ENCODE measurements around the gene GABPB1. TPM values are rescaled to one million over a fixed set of nuclear protein-coding genes. Genes with fewer than 3 reads are reported as not detected.

The GABPB1 gene
- total RNA-seq, 1 experiment from 2014 or later, result 38.5 TPM

DNA sequence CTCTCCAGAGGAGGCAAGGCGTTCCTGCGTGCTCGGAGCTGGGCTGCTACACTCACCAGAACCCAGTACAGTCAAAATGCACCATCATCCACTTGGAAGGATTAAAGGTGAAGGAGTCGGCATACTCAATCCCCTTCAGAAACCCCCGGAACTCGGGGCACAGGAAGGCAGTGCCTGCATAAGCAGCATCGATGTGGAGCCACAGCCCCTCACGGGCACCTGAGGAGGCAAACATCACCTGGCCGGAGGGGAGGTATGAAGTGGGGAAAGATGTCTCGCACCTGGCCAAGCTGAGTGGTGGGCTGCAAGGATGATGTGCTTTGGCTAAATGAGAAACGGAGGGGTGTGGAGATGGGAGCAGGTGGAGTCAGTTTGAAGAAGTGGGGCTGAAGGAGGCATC, 102.4 kb downstream of the GABPB1 start:
- CTCF ChIA-PET, result no interaction called here
- POLR2A ChIA-PET, result interaction anchor here (0.5 kb wide), 1 partner anchor 51 kb away, joined by 3 read pairs; no protein-coding TSS in a partner anchor
- intact Hi-C loops (cut with micrococcal nuclease), result no loop called here
- no TSS peak for BruUV-seq (replicated peaks)
- peaks cover 24% of the 10 kb centered on the region for H3K4me1 Mint-ChIP-seq (ENCODE audit: insufficient read depth, unreplicated experiment)
- no peaks in the 10 kb centered on the region for H3K36me3 Mint-ChIP-seq (ENCODE audit: insufficient read depth, unreplicated experiment)
- H3K4me3 Mint-ChIP-seq (ENCODE audit: unreplicated experiment), result no peak overlapping the region
- no peak overlapping the region for H3K27ac Mint-ChIP-seq (ENCODE audit: low read depth, unreplicated experiment)
- DNase-seq (ENCODE audit: unreplicated experiment), result no peak
- H3K27me3 Mint-ChIP-seq (ENCODE audit: insufficient read depth, unreplicated experiment), result peaks cover 11% of the 10 kb centered on the region
- TF ChIP-seq CTCF (IDR thresholded peaks at IDR 0.05; ENCODE audit: unreplicated experiment), result no peak
- H3K9me3 Mint-ChIP-seq (ENCODE audit: unreplicated experiment), result no peaks in the 10 kb centered on the region

DNA sequence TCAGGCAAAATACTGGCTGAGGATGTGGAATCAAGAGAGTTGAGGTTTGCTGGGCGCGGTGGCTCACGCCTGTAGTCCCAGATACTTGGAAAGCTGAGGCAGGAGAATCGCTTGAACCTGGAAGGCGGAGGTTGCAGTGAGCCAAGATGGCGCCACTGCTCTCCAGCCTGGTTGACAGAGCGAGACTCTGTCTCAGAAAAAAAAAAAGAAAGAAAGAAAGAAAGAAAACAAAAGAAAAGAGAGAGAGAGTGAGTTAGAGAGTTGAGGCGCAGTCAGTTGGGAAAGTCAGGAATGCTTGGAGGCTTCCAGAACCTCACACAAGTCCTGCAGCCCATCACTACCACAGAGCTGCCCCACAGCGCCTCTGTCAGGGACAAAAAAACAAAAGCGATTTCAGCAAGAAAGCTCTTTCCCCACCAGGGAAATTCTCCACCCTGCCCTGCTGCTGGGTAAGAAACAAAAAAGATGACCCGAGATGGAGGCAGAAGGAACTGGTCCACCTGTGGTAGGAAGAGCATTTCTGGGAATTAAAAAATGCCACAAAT, 103.3 kb downstream of the GABPB1 start:
- Mint-ChIP-seq H3K9me3 (ENCODE audit: unreplicated experiment) (no peaks in the 10 kb centered on the region), H3K4me1 (ENCODE audit: insufficient read depth, unreplicated experiment) (peaks cover 18% of the 10 kb centered on the region), H3K27me3 (ENCODE audit: insufficient read depth, unreplicated experiment) (peaks cover 11% of the 10 kb centered on the region), H3K36me3 (ENCODE audit: insufficient read depth, unreplicated experiment) (no peaks in the 10 kb centered on the region), H3K4me3 (ENCODE audit: unreplicated experiment) (no peak overlapping the region), H3K27ac (ENCODE audit: low read depth, unreplicated experiment) (no peak overlapping the region)
- POLR2A ChIA-PET, result interaction anchor here (0.5 kb wide), 1 partner anchor 51 kb away, joined by 3 read pairs; no protein-coding TSS in a partner anchor
- no peak for TF ChIP-seq CTCF (IDR thresholded peaks at IDR 0.05; ENCODE audit: unreplicated experiment)
- CTCF ChIA-PET, result interaction anchor here (0.6 kb wide), 1 partner anchor 107 kb away, joined by 3 read pairs; no protein-coding TSS in a partner anchor
- BruUV-seq (replicated peaks), result no TSS peak
- intact Hi-C loops (cut with micrococcal nuclease), result no loop called here
- DNase-seq (ENCODE audit: unreplicated experiment), result no peak

DNA sequence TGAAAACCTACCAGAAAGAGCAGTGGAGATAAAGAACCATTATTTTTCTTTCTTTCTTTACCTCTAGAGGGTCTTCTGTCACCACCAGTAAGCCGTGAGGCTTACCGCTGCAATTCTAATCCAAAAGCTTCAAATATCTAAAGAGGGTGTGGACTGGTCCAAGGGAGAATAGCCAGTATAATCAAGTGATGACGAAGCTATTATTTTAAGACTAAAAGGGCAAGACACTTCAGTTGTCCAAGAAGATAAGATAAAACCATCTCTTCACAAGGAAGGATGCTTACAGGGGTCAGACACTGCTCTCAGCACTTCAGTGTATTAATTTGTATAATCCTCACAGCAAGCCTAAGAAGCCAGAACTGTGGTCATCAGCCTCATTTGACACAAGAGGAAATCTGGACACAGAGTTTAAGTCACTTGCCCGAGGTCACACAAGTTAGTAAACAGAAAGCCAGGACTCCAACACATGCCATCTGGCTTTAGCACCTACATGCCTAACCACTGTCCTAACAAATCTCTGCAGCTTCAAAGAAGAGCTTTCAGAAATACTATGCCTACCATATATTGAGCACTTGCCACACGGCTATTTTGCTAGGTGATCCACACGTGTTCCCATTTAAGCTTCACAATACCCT, 104.1 kb downstream of the GABPB1 start:
- no TSS peak for BruUV-seq (replicated peaks)
- Mint-ChIP-seq H3K9me3 (ENCODE audit: unreplicated experiment) (no peaks in the 10 kb centered on the region), H3K27ac (ENCODE audit: low read depth, unreplicated experiment) (no peak overlapping the region), H3K27me3 (ENCODE audit: insufficient read depth, unreplicated experiment) (peaks cover 11% of the 10 kb centered on the region), H3K4me1 (ENCODE audit: insufficient read depth, unreplicated experiment) (peaks cover 18% of the 10 kb centered on the region), H3K4me3 (ENCODE audit: unreplicated experiment) (no peak overlapping the region), H3K36me3 (ENCODE audit: insufficient read depth, unreplicated experiment) (no peaks in the 10 kb centered on the region)
- no peak for TF ChIP-seq CTCF (IDR thresholded peaks at IDR 0.05; ENCODE audit: unreplicated experiment)
- ChIA-PET POLR2A (no interaction called here), CTCF (interaction anchor here (0.6 to 1.3 kb wide), 2 partner anchors 11 to 12 kb away, joined by 3 read pairs; no protein-coding TSS in a partner anchor)
- no peak for DNase-seq (ENCODE audit: unreplicated experiment)
- intact Hi-C loops (cut with micrococcal nuclease), result no loop called here

GRCh38 chr15:50249704-50250103, 105.3 kb downstream of the GABPB1 start:
- Mint-ChIP-seq H3K9me3 (ENCODE audit: unreplicated experiment) (no peaks in the 10 kb centered on the region), H3K4me3 (ENCODE audit: unreplicated experiment) (no peak overlapping the region), H3K36me3 (ENCODE audit: insufficient read depth, unreplicated experiment) (no peaks in the 10 kb centered on the region), H3K27me3 (ENCODE audit: insufficient read depth, unreplicated experiment) (peaks cover 11% of the 10 kb centered on the region), H3K4me1 (ENCODE audit: insufficient read depth, unreplicated experiment) (peaks cover 18% of the 10 kb centered on the region), H3K27ac (ENCODE audit: low read depth, unreplicated experiment) (no peak overlapping the region)
- DNase-seq (ENCODE audit: unreplicated experiment), result no peak
- BruUV-seq (replicated peaks), result no TSS peak
- ChIA-PET POLR2A (no interaction called here), CTCF (interaction anchor here (1.1 to 1.3 kb wide), 2 partner anchors 12 to 99 kb away, joined by 3 read pairs; no protein-coding TSS in a partner anchor)
- intact Hi-C loops (cut with micrococcal nuclease), result no loop called here
- TF ChIP-seq CTCF (IDR thresholded peaks at IDR 0.05; ENCODE audit: unreplicated experiment), result no peak
